Measurements from ENCODE around the gene MOV10. TPM values are rescaled to one million over a fixed set of nuclear protein-coding genes. Genes with fewer than 3 reads are reported as not detected.

Gene MOV10
- total and polyA plus RNA-seq, 2 donors (not counting 1 experiment from before 2014, with no cell fraction given) = 31.0 to 46.2 TPM

DNA sequence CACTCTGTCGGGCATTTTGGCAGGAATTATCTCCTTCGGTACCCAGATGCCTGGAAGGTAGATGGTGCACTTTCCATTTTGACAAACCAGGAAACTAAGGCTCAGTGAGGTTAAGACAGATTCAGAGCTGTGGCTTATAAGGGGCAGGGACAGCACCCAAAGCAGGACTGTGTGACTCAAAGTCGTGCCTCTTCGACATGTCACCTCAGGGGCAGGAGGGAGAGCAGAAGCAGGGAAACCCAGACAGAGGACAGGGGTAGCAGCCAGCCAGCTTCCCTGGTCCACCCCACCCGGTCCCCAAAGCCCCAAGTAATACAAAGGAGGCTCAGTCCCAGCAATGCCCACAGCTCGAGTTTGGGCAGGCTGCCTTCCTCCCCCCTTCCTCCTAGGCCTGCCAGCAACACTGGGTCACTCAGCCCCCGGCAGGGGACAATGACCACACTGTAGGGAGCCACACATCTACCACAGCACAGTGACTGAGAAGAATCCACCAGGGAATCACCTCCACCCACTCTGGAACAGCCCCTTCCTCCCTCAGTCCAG is 30.0 kb downstream of the MOV10 start:
- Histone ChIP-seq H2AFZ (ENCODE audit: insufficient read depth, low read depth, low read length, poor library complexity, severe bottlenecking) (peak overlapping the region; percentile 68), H3K4me1 (ENCODE audit: control insufficient read depth in 2 of 2, insufficient read depth in 2 of 2, low read length in 2 of 2) (peaks cover 60 to 72% of the 10 kb centered on the region in 2 donors), H3K9me3 (ENCODE audit: control extremely low read depth in 1 of 3, control insufficient read depth in 2 of 3, insufficient read depth in 1 of 3, low read length in 2 of 3) (no peaks in the 10 kb centered on the region), H4K20me1 (ENCODE audit: control insufficient read depth, insufficient read depth, low read length, poor library complexity, severe bottlenecking) (no peaks in the 10 kb centered on the region), H3K4me3 (ENCODE audit: control extremely low read depth in 1 of 5, extremely low read depth in 1 of 5, insufficient read depth in 1 of 5, low read depth in 2 of 5, low read length in 4 of 5) (no peak overlapping the region), H3K27me3 (replicated peaks in 1 of 4; ENCODE audit: control extremely low read depth in 1 of 4, control insufficient read depth in 3 of 4, insufficient read depth in 4 of 4, low read length in 3 of 4) (no peaks in the 10 kb centered on the region), H3K9ac (ENCODE audit: low read length) (no peak overlapping the region), H3K4me2 (replicated peaks; ENCODE audit: low read depth, low read length, poor library complexity, severe bottlenecking) (peak overlapping the region; percentile 92), H3K79me2 (ENCODE audit: control insufficient read depth, insufficient read depth, low read length) (no peaks in the 10 kb centered on the region), H3K36me3 (replicated peaks in 1 of 2; ENCODE audit: control extremely low read depth in 1 of 2, control insufficient read depth in 1 of 2, extremely low read depth in 1 of 2, insufficient read depth in 2 of 2, low read length in 1 of 2) (no peaks in the 10 kb centered on the region), H3K27ac (ENCODE audit: low read length in 2 of 2) (no peak overlapping the region)
- Mint-ChIP-seq H3K27me3 (no peaks in the 10 kb centered on the region), H3K4me3 (peak overlapping the region; percentile 72), H3K4me1 (peaks cover 76% of the 10 kb centered on the region), H3K9me3 (ENCODE audit: insufficient read depth) (no peaks in the 10 kb centered on the region), H3K27ac (peak overlapping the region; percentile 81)
- WGBS (ENCODE audit: insufficient coverage) = 50% methylated on average over 7 of the region's 7 CpGs
- POLR2A ChIA-PET = interaction anchor here (0.7 to 1.9 kb wide), 2 partner anchors 11 to 30 kb away, joined by 3 to 6 read pairs; partner anchors contain the start of genes MOV10 and PPM1J
- intact Hi-C loops (cut with micrococcal nuclease) = no loop called here
- CTCF ChIA-PET = interaction anchor here (0.8 to 2.7 kb wide), 7 partner anchors 11 to 314 kb away, joined by 3 to 21 read pairs (median 5); partner anchors contain the start of gene PPM1J
- ATAC-seq (ENCODE audit: low read depth) (no peak), DNase-seq (peak; percentile 17)
- TF ChIP-seq, protein P1, sequence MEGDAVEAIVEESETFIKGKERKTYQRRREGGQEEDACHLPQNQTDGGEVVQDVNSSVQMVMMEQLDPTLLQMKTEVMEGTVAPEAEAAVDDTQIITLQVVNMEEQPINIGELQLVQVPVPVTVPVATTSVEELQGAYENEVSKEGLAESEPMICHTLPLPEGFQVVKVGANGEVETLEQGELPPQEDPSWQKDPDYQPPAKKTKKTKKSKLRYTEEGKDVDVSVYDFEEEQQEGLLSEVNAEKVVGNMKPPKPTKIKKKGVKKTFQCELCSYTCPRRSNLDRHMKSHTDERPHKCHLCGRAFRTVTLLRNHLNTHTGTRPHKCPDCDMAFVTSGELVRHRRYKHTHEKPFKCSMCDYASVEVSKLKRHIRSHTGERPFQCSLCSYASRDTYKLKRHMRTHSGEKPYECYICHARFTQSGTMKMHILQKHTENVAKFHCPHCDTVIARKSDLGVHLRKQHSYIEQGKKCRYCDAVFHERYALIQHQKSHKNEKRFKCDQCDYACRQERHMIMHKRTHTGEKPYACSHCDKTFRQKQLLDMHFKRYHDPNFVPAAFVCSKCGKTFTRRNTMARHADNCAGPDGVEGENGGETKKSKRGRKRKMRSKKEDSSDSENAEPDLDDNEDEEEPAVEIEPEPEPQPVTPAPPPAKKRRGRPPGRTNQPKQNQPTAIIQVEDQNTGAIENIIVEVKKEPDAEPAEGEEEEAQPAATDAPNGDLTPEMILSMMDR (IDR thresholded peaks at IDR 0.05) = no peak
- no peak for TF ChIP-seq EZH2 (IDR thresholded peaks at IDR 0.05; ENCODE audit: borderline replicate concordance, insufficient read depth, low read depth, low read length, poor library complexity, severe bottlenecking)

DNA sequence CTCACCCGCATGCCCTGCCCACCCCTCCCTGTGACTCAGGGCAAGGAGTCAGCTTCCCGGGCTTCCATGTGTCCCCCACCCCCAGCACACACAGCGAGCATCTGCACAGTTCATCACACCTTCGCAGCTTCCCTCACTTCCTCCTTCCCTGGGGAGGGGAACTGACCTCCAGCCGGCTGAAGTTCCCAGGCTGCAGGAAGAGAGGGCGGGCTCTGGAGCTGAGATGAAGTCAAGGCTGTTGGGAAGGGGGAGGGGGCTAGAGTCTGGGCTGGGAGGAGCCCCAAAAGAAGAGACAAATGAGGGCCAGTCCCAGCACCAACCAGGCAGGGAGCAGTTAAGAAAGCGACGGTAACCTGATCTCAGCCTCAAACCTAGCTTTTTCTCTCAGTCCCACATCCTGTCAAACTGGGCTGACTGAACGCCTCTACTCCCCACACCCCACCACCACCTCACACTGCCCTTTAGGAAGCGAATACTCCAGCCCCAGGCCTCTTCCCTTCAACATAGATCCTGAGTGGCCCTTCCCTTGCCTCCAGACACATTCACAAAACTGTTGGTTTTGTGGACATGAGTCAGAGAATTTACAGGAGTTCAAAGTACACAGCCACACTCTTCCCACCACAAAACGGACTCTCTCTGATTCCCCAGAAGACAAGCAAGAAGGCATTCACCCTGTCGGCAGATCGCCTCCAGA is 30.6 kb downstream of the MOV10 start:
- peak overlapping the region in 2 of 5 experiments; percentile 3 to 7 for H3K4me3 ChIP-seq (ENCODE audit: control extremely low read depth in 1 of 5, extremely low read depth in 1 of 5, insufficient read depth in 1 of 5, low read depth in 2 of 5, low read length in 4 of 5)
- H4K20me1 ChIP-seq (ENCODE audit: control insufficient read depth, insufficient read depth, low read length, poor library complexity, severe bottlenecking) = no peaks in the 10 kb centered on the region
- H3K27ac ChIP-seq (ENCODE audit: low read length in 2 of 2) = peak overlapping the region in 1 of 2 donors; percentile 22
- no peaks in the 10 kb centered on the region for H3K36me3 ChIP-seq (replicated peaks in 1 of 2; ENCODE audit: control extremely low read depth in 1 of 2, control insufficient read depth in 1 of 2, extremely low read depth in 1 of 2, insufficient read depth in 2 of 2, low read length in 1 of 2)
- Mint-ChIP-seq H3K4me3 (peak overlapping the region; percentile 72), H3K27me3 (no peaks in the 10 kb centered on the region), H3K4me1 (peaks cover 70% of the 10 kb centered on the region), H3K9me3 (ENCODE audit: insufficient read depth) (no peaks in the 10 kb centered on the region), H3K27ac (peak overlapping the region; percentile 81)
- ATAC-seq (ENCODE audit: low read depth) (peak; percentile 5), DNase-seq (peak; percentile 51)
- TF ChIP-seq, protein P1 (IDR thresholded peaks at IDR 0.05) = no peak
- TF ChIP-seq EZH2 (IDR thresholded peaks at IDR 0.05; ENCODE audit: borderline replicate concordance, insufficient read depth, low read depth, low read length, poor library complexity, severe bottlenecking) = no peak
- H3K79me2 ChIP-seq (ENCODE audit: control insufficient read depth, insufficient read depth, low read length) = no peaks in the 10 kb centered on the region
- intact Hi-C loops (cut with micrococcal nuclease) = no loop called here
- H3K9ac ChIP-seq (ENCODE audit: low read length) = no peak overlapping the region
- no peaks in the 10 kb centered on the region for H3K27me3 ChIP-seq (replicated peaks in 1 of 4; ENCODE audit: control extremely low read depth in 1 of 4, control insufficient read depth in 3 of 4, insufficient read depth in 4 of 4, low read length in 3 of 4)
- peaks cover 54 to 66% of the 10 kb centered on the region in 2 donors for H3K4me1 ChIP-seq (ENCODE audit: control insufficient read depth in 2 of 2, insufficient read depth in 2 of 2, low read length in 2 of 2)
- 24% methylated on average over 8 of the region's 13 CpGs for WGBS (ENCODE audit: insufficient coverage)
- H3K9me3 ChIP-seq (ENCODE audit: control extremely low read depth in 1 of 3, control insufficient read depth in 2 of 3, insufficient read depth in 1 of 3, low read length in 2 of 3) = no peaks in the 10 kb centered on the region
- peak overlapping the region; percentile 68 for H2AFZ ChIP-seq (ENCODE audit: insufficient read depth, low read depth, low read length, poor library complexity, severe bottlenecking)
- peak overlapping the region; percentile 92 for H3K4me2 ChIP-seq (replicated peaks; ENCODE audit: low read depth, low read length, poor library complexity, severe bottlenecking)
- CTCF ChIA-PET = interaction anchor here (1.0 to 2.7 kb wide), 4 partner anchors 10 to 314 kb away, joined by 5 to 21 read pairs (median 10); partner anchors contain the start of gene PPM1J
- POLR2A ChIA-PET = interaction anchor here (0.7 to 1.9 kb wide), 2 partner anchors 10 to 30 kb away, joined by 3 to 6 read pairs; partner anchors contain the start of genes MOV10 and PPM1J
